Nephron (organoid): ENCODE data around the gene PHYH.

Experiments
- H3K27ac Mint-ChIP-seq, 3 experiments: 2 replicates each; pipeline ENCODE4 v1.8.0; 2020; ENCODE audit warnings: mixed read lengths in 3 of 3, mild to moderate bottlenecking in 2 of 3, moderate library complexity in 1 of 3
- H3K27me3 Mint-ChIP-seq: 2 replicates; pipeline ENCODE4 v1.8.0; 2021; ENCODE audit warnings: low read depth, mild to moderate bottlenecking, moderate library complexity, mixed read lengths
- H3K36me3 Mint-ChIP-seq: 2 replicates; pipeline ENCODE4 v1.8.0; 2020; ENCODE audit warnings: low read depth, mixed read lengths
- H3K4me1 Mint-ChIP-seq: 2 replicates; pipeline ENCODE4 v1.8.0; 2020; ENCODE audit warnings: mixed read lengths
- H3K4me3 Mint-ChIP-seq, 3 experiments: 2 replicates each; pipeline ENCODE4 v1.8.0; 2020; ENCODE audit warnings: mild to moderate bottlenecking in 3 of 3, mixed read lengths in 3 of 3, moderate library complexity in 2 of 3
- H3K9me3 Mint-ChIP-seq: 2 replicates; pipeline ENCODE4 v1.8.0; 2020; ENCODE audit warnings: mixed read lengths
- CTCF ChIP-seq, 3 experiments: fragments of 200-600 bp; sonication (generic); IDR thresholded peaks; one replicate each; pipeline ENCODE4 v1.5.0; 2021; ENCODE audit warnings: antibody characterized with exemption in 3 of 3; ENCODE audit not compliant: unreplicated experiment in 3 of 3

The PHYH gene

GRCh38 chr10:13316635-13317311, 16.9 kb upstream of the PHYH start:
- H3K27me3 Mint-ChIP-seq, result no peaks in the 10 kb centered on the region
- peaks cover 5% of the 10 kb centered on the region for H3K4me1 Mint-ChIP-seq
- no peak overlapping the region for H3K27ac Mint-ChIP-seq
- no peak overlapping the region for H3K4me3 Mint-ChIP-seq
- H3K36me3 Mint-ChIP-seq, result peaks cover 37% of the 10 kb centered on the region
- no peaks in the 10 kb centered on the region for H3K9me3 Mint-ChIP-seq
- TF ChIP-seq CTCF (IDR thresholded peaks at IDR 0.05; ENCODE audit: unreplicated experiment in 3 of 3), result no peak

GRCh38 chr10:13315361-13315760, 15.5 kb upstream of the PHYH start:
- H3K4me3 Mint-ChIP-seq, result no peak overlapping the region
- no peak overlapping the region for H3K27ac Mint-ChIP-seq
- H3K36me3 Mint-ChIP-seq, result peaks cover 31% of the 10 kb centered on the region
- no peaks in the 10 kb centered on the region for H3K9me3 Mint-ChIP-seq
- H3K27me3 Mint-ChIP-seq, result no peaks in the 10 kb centered on the region
- no peak for TF ChIP-seq CTCF (IDR thresholded peaks at IDR 0.05; ENCODE audit: unreplicated experiment in 3 of 3)
- peaks cover 5% of the 10 kb centered on the region for H3K4me1 Mint-ChIP-seq

GRCh38 chr10:13311177-13311575, 11.3 kb upstream of the PHYH start:
- no peak for TF ChIP-seq CTCF (IDR thresholded peaks at IDR 0.05; ENCODE audit: unreplicated experiment in 3 of 3)
- H3K27me3 Mint-ChIP-seq, result no peaks in the 10 kb centered on the region
- peaks cover 5% of the 10 kb centered on the region for H3K4me1 Mint-ChIP-seq
- H3K4me3 Mint-ChIP-seq, result no peak overlapping the region
- H3K27ac Mint-ChIP-seq, result peak overlapping the region in 1 of 3 experiments; percentile 71
- H3K9me3 Mint-ChIP-seq, result no peaks in the 10 kb centered on the region
- H3K36me3 Mint-ChIP-seq, result peaks cover 4% of the 10 kb centered on the region

- TF ChIP-seq CTCF (IDR thresholded peaks at IDR 0.05; ENCODE audit: unreplicated experiment in 3 of 3), result no peak
- peaks cover 5% of the 10 kb centered on the region for H3K4me1 Mint-ChIP-seq
- no peak overlapping the region for H3K4me3 Mint-ChIP-seq
- no peaks in the 10 kb centered on the region for H3K9me3 Mint-ChIP-seq
- no peaks in the 10 kb centered on the region for H3K36me3 Mint-ChIP-seq
- peak overlapping the region in 2 of 3 experiments; percentile 33 to 71 for H3K27ac Mint-ChIP-seq
- H3K27me3 Mint-ChIP-seq, result no peaks in the 10 kb centered on the region
These were observed 10.8 kb upstream of the PHYH start for GRCh38 chr10:13310518-13311176.

GRCh38 chr10:13309792-13310191, 9.9 kb upstream of the PHYH start:
- Mint-ChIP-seq H3K4me1 (no peaks in the 10 kb centered on the region), H3K27ac (no peak overlapping the region), H3K9me3 (no peaks in the 10 kb centered on the region)

More at GRCh38 chr10:13309792-13310191, 9.9 kb upstream of the PHYH start:
- no peak overlapping the region for H3K4me3 Mint-ChIP-seq
- H3K27me3 Mint-ChIP-seq, result no peaks in the 10 kb centered on the region
- TF ChIP-seq CTCF (IDR thresholded peaks at IDR 0.05; ENCODE audit: unreplicated experiment in 3 of 3), result no peak
- H3K36me3 Mint-ChIP-seq, result no peaks in the 10 kb centered on the region
